ENCODE data around the gene FHIT.

FHIT gene

GRCh38 chr3:60226912-60227311, 1024.3 kb downstream of the FHIT start:
- CTCF ChIA-PET = no interaction called here
- TF ChIP-seq CTCF (conservative IDR thresholded peaks at IDR 0.05; ENCODE audit: low read depth) = no peak
- no peak overlapping the region for H3K27ac ChIP-seq

GRCh38 chr3:60225848-60226247, 1025.4 kb downstream of the FHIT start:
- no peak overlapping the region for H3K27ac ChIP-seq
- DNase-seq (ENCODE audit: low spot score) = no peak
- POLR2A ChIA-PET (ENCODE audit: low non-redundant PET) = no interaction called here
- no peak for TF ChIP-seq CTCF (conservative IDR thresholded peaks at IDR 0.05; ENCODE audit: low read depth)
- CTCF ChIA-PET = no interaction called here

More at GRCh38 chr3:60226912-60227311, 1024.3 kb downstream of the FHIT start:
- DNase-seq (ENCODE audit: low spot score) = no peak
- POLR2A ChIA-PET (ENCODE audit: low non-redundant PET) = no interaction called here

- no peak for DNase-seq (ENCODE audit: low spot score)
- no peak overlapping the region for H3K27ac ChIP-seq
- CTCF ChIA-PET = no interaction called here
- POLR2A ChIA-PET (ENCODE audit: low non-redundant PET) = no interaction called here
- TF ChIP-seq CTCF (conservative IDR thresholded peaks at IDR 0.05; ENCODE audit: low read depth) = no peak
Observed at GRCh38 chr3:60220768-60221167, 1030.5 kb downstream of the FHIT start.

- ChIA-PET CTCF (no interaction called here), POLR2A (ENCODE audit: low non-redundant PET) (no interaction called here)
- no peak for TF ChIP-seq CTCF (conservative IDR thresholded peaks at IDR 0.05; ENCODE audit: low read depth)
- H3K27ac ChIP-seq = no peak overlapping the region
- no peak for DNase-seq (ENCODE audit: low spot score)
Observed at GRCh38 chr3:60219501-60219900, 1031.8 kb downstream of the FHIT start.

- ChIA-PET CTCF (no interaction called here), POLR2A (ENCODE audit: low non-redundant PET) (no interaction called here)
- H3K27ac ChIP-seq = no peak overlapping the region
- no peak for TF ChIP-seq CTCF (conservative IDR thresholded peaks at IDR 0.05; ENCODE audit: low read depth)
- no peak for DNase-seq (ENCODE audit: low spot score)
Observed at GRCh38 chr3:60217156-60217911, 1033.9 kb downstream of the FHIT start.

- TF ChIP-seq CTCF (conservative IDR thresholded peaks at IDR 0.05; ENCODE audit: low read depth) = no peak
- POLR2A ChIA-PET (ENCODE audit: low non-redundant PET) = no interaction called here
- CTCF ChIA-PET = interaction anchor here (0.5 to 0.6 kb wide), 2 partner anchors 12 to 1949 kb away, joined by 4 to 5 read pairs; no protein-coding TSS in a partner anchor
- no peak for DNase-seq (ENCODE audit: low spot score)
- no peak overlapping the region for H3K27ac ChIP-seq
Observed at GRCh38 chr3:60216462-60217075, 1034.7 kb downstream of the FHIT start.
